Neural cell (in vitro differentiated cells): ENCODE results near the gene HS2ST1. TPM values are rescaled to one million over a fixed set of nuclear protein-coding genes. Genes with fewer than 3 reads are reported as not detected.
"Not testable (repeated sequence)": the region's sequence is repeated elsewhere in the genome, so short reads cannot be mapped to it uniquely, and the experiment has no call there.

ENCODE experiments used
- H2AFZ ChIP-seq: fragments of 200-600, 300-800 bp; sonication (generic), shearing (Covaris generic); 2 replicates; pipeline ENCODE4 v1.6.0; 2014; ENCODE audit warnings: low read depth, mild to moderate bottlenecking, antibody characterized with exemption, low read length, moderate library complexity
- H3F3A ChIP-seq: fragments of 200-600 bp; shearing (Covaris generic); 2 replicates; pipeline ENCODE4 v1.6.1; 2016; ENCODE audit warnings: mild to moderate bottlenecking, moderate library complexity, mixed read lengths, antibody characterized with exemption, low read length; ENCODE audit not compliant: insufficient read depth, poor library complexity, severe bottlenecking
- H3K27ac ChIP-seq: fragments of 200-600, 300-800 bp; sonication (generic), shearing (Covaris generic); 2 replicates; pipeline ENCODE4 v1.5.1; 2014; ENCODE audit warnings: mild to moderate bottlenecking, low read length, moderate library complexity
- H3K27me3 ChIP-seq: fragments of 300-800, 200-600 bp; sonication (generic), shearing (Covaris generic); 2 replicates; pipeline ENCODE4 v1.6.0; 2014; ENCODE audit warnings: mild to moderate bottlenecking, low read depth, low read length, moderate library complexity; ENCODE audit not compliant: insufficient read depth
- H3K36me3 ChIP-seq: fragments of 300-800, 200-600 bp; sonication (generic), shearing (Covaris generic); 2 replicates; pipeline ENCODE4 v1.5.1; 2014; ENCODE audit warnings: mild to moderate bottlenecking, antibody characterized with exemption, low read length, moderate library complexity; ENCODE audit not compliant: insufficient read depth
- H3K4me2 ChIP-seq: fragments of 300-800, 200-600 bp; sonication (generic), shearing (Covaris generic); 2 replicates; pipeline ENCODE4 v1.6.0; 2014; ENCODE audit warnings: mild to moderate bottlenecking, low read length
- H3K4me3 ChIP-seq: fragments of 300-800, 200-600 bp; sonication (generic), shearing (Covaris generic); 2 replicates; pipeline ENCODE4 v1.5.1; 2014; ENCODE audit warnings: mild to moderate bottlenecking, low read length, moderate library complexity
- H3K79me2 ChIP-seq: fragments of 200-600 bp; shearing (Covaris generic); replicated peaks from 2 replicates; pipeline ENCODE4 v1.6.0; 2014; ENCODE audit warnings: mild to moderate bottlenecking, low read length, moderate library complexity; ENCODE audit not compliant: insufficient read depth
- H3K9ac ChIP-seq: fragments of 300-800, 200-600 bp; sonication (generic), shearing (Covaris generic); 2 replicates; pipeline ENCODE4 v1.6.1; 2016; ENCODE audit warnings: mild to moderate bottlenecking, low read length, mixed read lengths
- H3K9me2 ChIP-seq: fragments of 200-600 bp; shearing (Covaris generic); 2 replicates; pipeline ENCODE4 v1.6.1; 2016; ENCODE audit warnings: mild to moderate bottlenecking, low read length, mixed read lengths; ENCODE audit not compliant: insufficient read depth
- H3K9me3 ChIP-seq: fragments of 200-600, 300-800 bp; sonication (generic), shearing (Covaris generic); 2 replicates; pipeline ENCODE4 v1.6.1; 2016; ENCODE audit warnings: mild to moderate bottlenecking, mixed run types, low read length, moderate library complexity, mixed read lengths
- H4K20me1 ChIP-seq: fragments of 200-600 bp; shearing (Covaris generic); 2 replicates; pipeline ENCODE4 v1.6.1; 2016; ENCODE audit warnings: mild to moderate bottlenecking, mixed run types; ENCODE audit not compliant: insufficient read depth
- CTCF ChIP-seq: fragments of 450-650 bp; IDR thresholded peaks from 2 replicates; pipeline ENCODE4 v1.5.1; 2014; ENCODE audit warnings: antibody characterized with exemption, mild to moderate bottlenecking, moderate library complexity; ENCODE audit not compliant: poor library complexity, severe bottlenecking
- EP300 ChIP-seq: fragments of 450-650 bp; conservative IDR thresholded peaks from 2 replicates; pipeline ENCODE4 v1.6.1; 2014; ENCODE audit warnings: antibody characterized with exemption, mild to moderate bottlenecking, moderate library complexity; ENCODE audit not compliant: poor library complexity, severe bottlenecking
- EZH2 ChIP-seq: fragments of 200-600, 300-800 bp; shearing (Covaris generic), sonication (generic); IDR thresholded peaks from 2 replicates; pipeline ENCODE4 v1.6.1; 2014; ENCODE audit warnings: antibody characterized with exemption, low read length, borderline replicate concordance, mild to moderate bottlenecking; ENCODE audit not compliant: insufficient read depth, poor library complexity, severe bottlenecking
- MXI1 ChIP-seq: fragments of 450-650 bp; conservative IDR thresholded peaks from 2 replicates; pipeline ENCODE4 v1.6.1; 2014; ENCODE audit warnings: antibody characterized with exemption, mild to moderate bottlenecking; ENCODE audit not compliant: poor library complexity, severe bottlenecking
- POLR2AphosphoS5 ChIP-seq: IDR thresholded peaks from 2 replicates; pipeline ENCODE4 v1.6.1; 2012
- RAD21 ChIP-seq: fragments of 450-650 bp; conservative IDR thresholded peaks from 2 replicates; pipeline ENCODE4 v1.6.1; 2014; ENCODE audit warnings: antibody characterized with exemption, mild to moderate bottlenecking, moderate library complexity
- REST ChIP-seq: IDR thresholded peaks from 2 replicates; pipeline ENCODE4 v1.6.1; 2012; ENCODE audit warnings: borderline replicate concordance
- SMC3 ChIP-seq: fragments of 450-650 bp; conservative IDR thresholded peaks from 2 replicates; pipeline ENCODE4 v1.6.1; 2014; ENCODE audit warnings: antibody characterized with exemption, mild to moderate bottlenecking, moderate library complexity; ENCODE audit not compliant: poor library complexity
- TAF1 ChIP-seq: IDR thresholded peaks from 2 replicates; pipeline ENCODE4 v1.6.1; 2012; ENCODE audit warnings: low read depth
- polyA plus RNA-seq: library from polyadenylated mRNA; depleted of rRNA; stranded (reverse); fragments of >200 nt; gene quantifications from 2 replicates; pipeline ENCODE4 v1.2.3, GENCODE V29; 2014

HS2ST1 gene
- polyA plus RNA-seq, 1 donor from 2014 or later: 24.7 TPM

GRCh38 chr1:87024936-87025540 lies 110.6 kb downstream of the HS2ST1 start:
- Histone ChIP-seq H3K27me3 (no peaks in the 10 kb centered on the region), H3K27ac (no peak overlapping the region), H3K9ac (no peak overlapping the region), H3F3A (no peaks in the 10 kb centered on the region), H3K9me2 (no peaks in the 10 kb centered on the region), H3K4me3 (no peak overlapping the region), H2AFZ (no peak overlapping the region), H3K79me2 (no peaks in the 10 kb centered on the region), H3K36me3 (no peaks in the 10 kb centered on the region), H4K20me1 (no peaks in the 10 kb centered on the region), H3K9me3 (no peaks in the 10 kb centered on the region), H3K4me2 (no peak overlapping the region)
- no peak for TF ChIP-seq EZH2
- TF ChIP-seq MXI1: no peak
- TF ChIP-seq TAF1: no peak
- TF ChIP-seq REST: no peak
- peak; percentile 72 for TF ChIP-seq RAD21
- TF ChIP-seq CTCF: peak; percentile 74
- peak; percentile 75 for TF ChIP-seq SMC3
- no peak for TF ChIP-seq EP300

GRCh38 chr1:87027561-87027960 lies 113.1 kb downstream of the HS2ST1 start:
- not testable (repeated sequence) for H3K4me2 ChIP-seq, H3K9ac ChIP-seq, H4K20me1 ChIP-seq, H3K9me2 ChIP-seq, H3K4me3 ChIP-seq, H3K27me3 ChIP-seq, H3F3A ChIP-seq, H3K9me3 ChIP-seq, H2AFZ ChIP-seq, H3K79me2 ChIP-seq, H3K36me3 ChIP-seq, H3K27ac ChIP-seq

GRCh38 chr1:87028576-87028975 lies 114.1 kb downstream of the HS2ST1 start:
- H4K20me1 ChIP-seq: no peaks in the 10 kb centered on the region
- H3K27ac ChIP-seq: no peak overlapping the region
- H3K4me3 ChIP-seq: no peak overlapping the region
- no peaks in the 10 kb centered on the region for H3F3A ChIP-seq
- H3K9me2 ChIP-seq: no peaks in the 10 kb centered on the region
- H3K27me3 ChIP-seq: no peaks in the 10 kb centered on the region
- no peak overlapping the region for H2AFZ ChIP-seq
- H3K4me2 ChIP-seq: no peak overlapping the region
- no peaks in the 10 kb centered on the region for H3K9me3 ChIP-seq
- no peak for TF ChIP-seq CTCF
- TF ChIP-seq RAD21: no peak
- TF ChIP-seq EP300: no peak
- TF ChIP-seq EZH2: no peak
- no peak for TF ChIP-seq REST
- no peak for TF ChIP-seq SMC3
- no peak for TF ChIP-seq MXI1
- TF ChIP-seq POLR2AphosphoS5: no peak
- TF ChIP-seq TAF1: no peak
- no peaks in the 10 kb centered on the region for H3K79me2 ChIP-seq
- H3K36me3 ChIP-seq: no peaks in the 10 kb centered on the region
- no peak overlapping the region for H3K9ac ChIP-seq
